ENCODE data around the gene KATNIP.
A peak's percentile ranks its signal among the peaks of the same experiment; 100 is the strongest.

Gene KATNIP

DNA sequence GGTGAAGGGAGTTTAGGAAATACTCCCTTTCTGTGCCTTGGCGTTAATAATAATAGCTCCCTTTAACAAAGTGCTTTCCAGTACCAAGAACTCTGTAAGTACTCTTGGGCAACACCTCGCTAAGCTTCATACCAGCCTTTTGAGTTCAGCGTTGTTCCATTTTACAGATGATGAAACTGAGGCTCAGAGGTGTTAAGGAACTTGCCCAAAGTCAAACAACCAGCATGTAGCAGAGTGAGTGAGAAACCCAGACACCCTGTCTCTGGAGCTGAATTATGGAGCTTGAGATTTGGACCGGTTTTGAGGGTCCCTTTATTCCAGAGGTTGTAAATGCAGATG lies 607 bp downstream of the KATNIP start:
- no peaks in the 10 kb centered on the region for H3K9me3 ChIP-seq (ENCODE audit: control insufficient read depth, insufficient read depth, low read depth, low read length)
- H3K4me3 ChIP-seq (ENCODE audit: low read depth, low read length): peak overlapping the region; percentile 97
- peaks cover 3 to 12% of the 10 kb centered on the region in 2 experiments; a peak in 2 of 3 replicates for H3K36me3 ChIP-seq (ENCODE audit: control insufficient read depth in 2 of 2, insufficient read depth in 1 of 2, low read length in 2 of 2)
- ChIA-PET POLR2A (interaction anchor here (1.0 to 1.7 kb wide), 12 partner anchors 14 to 347 kb away, joined by 3 to 6 read pairs (median 5); partner anchors contain the start of gene KDM8), CTCF (interaction anchor here (1.1 kb wide), 1 partner anchor 54 kb away, joined by 3 read pairs; no protein-coding TSS in a partner anchor)
- TF ChIP-seq SP7 (tag by site-specific recombination; IDR thresholded peaks at IDR 0.05) (0 out of 2 replicates have a peak, but pooled peaks have one; percentile 4), ZNF658 (tag by site-specific recombination; IDR thresholded peaks at IDR 0.05) (no peak)
- TF ChIP-seq, protein P1, sequence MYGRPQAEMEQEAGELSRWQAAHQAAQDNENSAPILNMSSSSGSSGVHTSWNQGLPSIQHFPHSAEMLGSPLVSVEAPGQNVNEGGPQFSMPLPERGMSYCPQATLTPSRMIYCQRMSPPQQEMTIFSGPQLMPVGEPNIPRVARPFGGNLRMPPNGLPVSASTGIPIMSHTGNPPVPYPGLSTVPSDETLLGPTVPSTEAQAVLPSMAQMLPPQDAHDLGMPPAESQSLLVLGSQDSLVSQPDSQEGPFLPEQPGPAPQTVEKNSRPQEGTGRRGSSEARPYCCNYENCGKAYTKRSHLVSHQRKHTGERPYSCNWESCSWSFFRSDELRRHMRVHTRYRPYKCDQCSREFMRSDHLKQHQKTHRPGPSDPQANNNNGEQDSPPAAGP (tag by site-specific recombination; IDR thresholded peaks at IDR 0.05): 0 out of 2 replicates have a peak, but pooled peaks have one; percentile 12
- H3K27ac ChIP-seq (ENCODE audit: extremely low read depth, low read depth, low read length): no peak overlapping the region
- H3K4me1 ChIP-seq (ENCODE audit: control insufficient read depth, insufficient read depth, low read length): no peaks in the 10 kb centered on the region

- POLR2A ChIA-PET: no interaction called here
- CTCF ChIA-PET: interaction anchor here (1.1 kb wide), 1 partner anchor 53 kb away, joined by 3 read pairs; no protein-coding TSS in a partner anchor
- Histone ChIP-seq H3K4me1 (ENCODE audit: control insufficient read depth, insufficient read depth, low read length) (no peaks in the 10 kb centered on the region), H3K9me3 (ENCODE audit: control insufficient read depth, insufficient read depth, low read depth, low read length) (no peaks in the 10 kb centered on the region), H3K4me3 (ENCODE audit: low read depth, low read length) (peak overlapping the region; percentile 97; the same call in 1 of the 2 replicates), H3K27ac (ENCODE audit: extremely low read depth, low read depth, low read length) (no peak overlapping the region), H3K36me3 (ENCODE audit: control insufficient read depth in 2 of 2, insufficient read depth in 1 of 2, low read length in 2 of 2) (peaks cover 0 to 7% of the 10 kb centered on the region in 2 experiments; a peak in 2 of 3 replicates)
- TF ChIP-seq ZBTB48 (tag by site-specific recombination; IDR thresholded peaks at IDR 0.05): no peak
- no peak for TF ChIP-seq ZNF398 (tag by site-specific recombination; IDR thresholded peaks at IDR 0.05)
- no peak for TF ChIP-seq REST (tag by site-specific recombination; IDR thresholded peaks at IDR 0.05)
- no peak for TF ChIP-seq OSR2 (tag by site-specific recombination; IDR thresholded peaks at IDR 0.05)
- TF ChIP-seq SCRT1 (tag by site-specific recombination; IDR thresholded peaks at IDR 0.05; ENCODE audit: borderline replicate concordance): no peak
- TF ChIP-seq ZNF274 (IDR thresholded peaks at IDR 0.05; ENCODE audit: low read length): no peak
- TF ChIP-seq ZNF274 (tag by site-specific recombination; IDR thresholded peaks at IDR 0.05; ENCODE audit: borderline replicate concordance): no peak
- no peak for TF ChIP-seq ZNF549 (tag by site-specific recombination; IDR thresholded peaks at IDR 0.05)
Measured at GRCh38 chr16:27551036-27551435, 1.1 kb downstream of the KATNIP start.

DNA sequence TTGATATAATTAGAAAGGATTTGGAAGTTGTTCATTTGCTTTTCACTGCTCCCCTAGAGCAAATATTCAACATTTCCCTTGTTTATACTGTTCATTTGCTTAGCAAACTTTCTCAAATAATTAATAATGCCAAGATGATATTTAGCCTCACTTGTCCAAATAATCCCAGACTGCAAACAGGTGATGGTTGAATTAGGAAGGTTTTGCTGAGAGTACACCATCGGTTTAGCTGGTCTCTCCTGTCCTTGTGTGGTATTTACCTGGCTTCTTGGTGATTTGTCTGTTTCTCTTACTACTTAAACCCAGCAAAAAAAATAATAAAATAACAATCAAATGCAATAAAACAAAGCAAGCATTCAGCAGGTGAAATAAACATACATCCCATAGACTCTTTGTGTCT lies 6.5 kb downstream of the KATNIP start:
- H3K36me3 ChIP-seq (ENCODE audit: control insufficient read depth in 2 of 2, insufficient read depth in 1 of 2, low read length in 2 of 2): no peaks in the 10 kb centered on the region; a peak in 1 of 3 replicates
- ChIA-PET POLR2A (interaction anchor here (0.5 kb wide), 1 partner anchor 10 kb away, joined by 4 read pairs; no protein-coding TSS in a partner anchor), CTCF (no interaction called here)
- no peak overlapping the region for H3K4me3 ChIP-seq (ENCODE audit: low read depth, low read length)
- no peak overlapping the region for H3K27ac ChIP-seq (ENCODE audit: extremely low read depth, low read depth, low read length)
- no peaks in the 10 kb centered on the region for H3K4me1 ChIP-seq (ENCODE audit: control insufficient read depth, insufficient read depth, low read length)
- TF ChIP-seq, protein P2, sequence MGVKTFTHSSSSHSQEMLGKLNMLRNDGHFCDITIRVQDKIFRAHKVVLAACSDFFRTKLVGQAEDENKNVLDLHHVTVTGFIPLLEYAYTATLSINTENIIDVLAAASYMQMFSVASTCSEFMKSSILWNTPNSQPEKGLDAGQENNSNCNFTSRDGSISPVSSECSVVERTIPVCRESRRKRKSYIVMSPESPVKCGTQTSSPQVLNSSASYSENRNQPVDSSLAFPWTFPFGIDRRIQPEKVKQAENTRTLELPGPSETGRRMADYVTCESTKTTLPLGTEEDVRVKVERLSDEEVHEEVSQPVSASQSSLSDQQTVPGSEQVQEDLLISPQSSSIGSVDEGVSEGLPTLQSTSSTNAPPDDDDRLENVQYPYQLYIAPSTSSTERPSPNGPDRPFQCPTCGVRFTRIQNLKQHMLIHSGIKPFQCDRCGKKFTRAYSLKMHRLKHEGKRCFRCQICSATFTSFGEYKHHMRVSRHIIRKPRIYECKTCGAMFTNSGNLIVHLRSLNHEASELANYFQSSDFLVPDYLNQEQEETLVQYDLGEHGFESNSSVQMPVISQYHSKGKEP (tag by site-specific recombination; IDR thresholded peaks at IDR 0.05): no peak
- no peak for TF ChIP-seq ZNF626 (tag by site-specific recombination; IDR thresholded peaks at IDR 0.05)
- TF ChIP-seq KLF10 (tag by site-specific recombination; IDR thresholded peaks at IDR 0.05): no peak
- no peak for TF ChIP-seq ZNF341 (tag by site-specific recombination; IDR thresholded peaks at IDR 0.05; ENCODE audit: low read depth)
- TF ChIP-seq ZBTB26 (tag by site-specific recombination; optimal IDR thresholded peaks at IDR 0.05): no peak
- no peak for TF ChIP-seq ZNF701 (tag by site-specific recombination; IDR thresholded peaks at IDR 0.05)
- no peak for TF ChIP-seq ZFP3 (tag by site-specific recombination; IDR thresholded peaks at IDR 0.05; ENCODE audit: low read depth)
- no peak for TF ChIP-seq ZNF223 (tag by site-specific recombination; IDR thresholded peaks at IDR 0.05)
- TF ChIP-seq ZNF280C (tag by site-specific recombination; IDR thresholded peaks at IDR 0.05): no peak
- no peaks in the 10 kb centered on the region for H3K9me3 ChIP-seq (ENCODE audit: control insufficient read depth, insufficient read depth, low read depth, low read length)

Measured in HEK293 (cell line).